ENCODE data around the gene GJB1. TPM values are rescaled to one million over a fixed set of nuclear protein-coding genes. Genes with fewer than 3 reads are reported as not detected.

The GJB1 gene
- total and polyA plus RNA-seq, 2 donors (not counting 1 experiment from before 2014, with no cell fraction given) = not detected

GRCh38 chrX:71254092-71254963 lies 31.3 kb downstream of the GJB1 start, which contains the start of gene ZMYM3:
Gene ZMYM3, minus strand, starts transcription at chrX:71254140. Its CDS starts 885 bp downstream, at chrX:71253255.
- no peaks in the 10 kb centered on the region for H3K9me3 Mint-ChIP-seq (ENCODE audit: insufficient read depth)

More at GRCh38 chrX:71254092-71254963, 31.3 kb downstream of the GJB1 start, which contains the start of gene ZMYM3:
- Histone ChIP-seq H3K27ac (ENCODE audit: low read length in 2 of 2) (peak within 1 kb of the TSS; percentile 84 to 87), H2AFZ (ENCODE audit: insufficient read depth, low read depth, low read length, poor library complexity, severe bottlenecking) (peak within 1 kb of the TSS; percentile 82), H3K9me3 (ENCODE audit: control extremely low read depth in 1 of 3, control insufficient read depth in 2 of 3, insufficient read depth in 1 of 3, low read length in 2 of 3) (no peaks in the 10 kb centered on the region), H4K20me1 (ENCODE audit: control insufficient read depth, insufficient read depth, low read length, poor library complexity, severe bottlenecking) (no peaks in the 10 kb centered on the region), H3K27me3 (replicated peaks in 1 of 4; ENCODE audit: control extremely low read depth in 1 of 4, control insufficient read depth in 3 of 4, insufficient read depth in 4 of 4, low read length in 3 of 4) (no peaks in the 10 kb centered on the region), H3K4me3 (ENCODE audit: control extremely low read depth in 1 of 5, extremely low read depth in 1 of 5, insufficient read depth in 1 of 5, low read depth in 2 of 5, low read length in 4 of 5) (peak within 1 kb of the TSS; percentile 65 to 84 (median 80)), H3K4me1 (ENCODE audit: control insufficient read depth in 2 of 2, insufficient read depth in 2 of 2, low read length in 2 of 2) (peaks cover 15 to 22% of the 10 kb centered on the region in 2 donors), H3K79me2 (ENCODE audit: control insufficient read depth, insufficient read depth, low read length) (peaks cover 8% of the 10 kb centered on the region), H3K36me3 (replicated peaks in 1 of 2; ENCODE audit: control extremely low read depth in 1 of 2, control insufficient read depth in 1 of 2, extremely low read depth in 1 of 2, insufficient read depth in 2 of 2, low read length in 1 of 2) (peaks cover 0 to 3% of the 10 kb centered on the region in 2 experiments), H3K4me2 (replicated peaks; ENCODE audit: low read depth, low read length, poor library complexity, severe bottlenecking) (peak within 1 kb of the TSS; percentile 84), H3K9ac (ENCODE audit: low read length) (peak within 1 kb of the TSS; percentile 76)
- POLR2A ChIA-PET = interaction anchor here (0.6 to 3.1 kb wide), 10 partner anchors 29 to 1023 kb away, joined by 3 to 43 read pairs (median 4); partner anchors contain the start of genes IL2RG, MED12, NLGN3 and NONO
- Mint-ChIP-seq H3K27me3 (no peaks in the 10 kb centered on the region), H3K27ac (peak within 1 kb of the TSS; percentile 89), H3K4me3 (peak within 1 kb of the TSS; percentile 88), H3K4me1 (peaks cover 23% of the 10 kb centered on the region)
- DNase-seq = peak; percentile 85
- CTCF ChIA-PET = interaction anchor here (0.7 to 2.5 kb wide), 5 partner anchors 29 to 112 kb away, joined by 3 to 14 read pairs (median 3); partner anchors contain the start of genes NONO and TAF1
- TF ChIP-seq CTCF (IDR thresholded peaks at IDR 0.05) (no peak), EZH2 (IDR thresholded peaks at IDR 0.05; ENCODE audit: borderline replicate concordance, insufficient read depth, low read depth, low read length, poor library complexity, severe bottlenecking) (no peak)
- peak; percentile 79 for ATAC-seq (ENCODE audit: low read depth)
- 1% methylated on average over 20 of the region's 54 CpGs for WGBS (ENCODE audit: insufficient coverage)
- intact Hi-C loops (cut with micrococcal nuclease) = loop anchor here (1.0 to 10.0 kb wide), 7 partner anchors 29 to 280 kb away; partner anchors contain the start of genes FOXO4, IL2RG, NONO and OGT
